ENCODE data around the gene CCL26. TPM values are rescaled to one million over a fixed set of nuclear protein-coding genes. Genes with fewer than 3 reads are reported as not detected.
A peak's percentile ranks its signal among the peaks of the same experiment; 100 is the strongest.

The CCL26 gene
- polyA plus RNA-seq, 2 of the 4 experiments (the other 2 are of a cell fraction) = 2.5 to 11.6 TPM

DNA sequence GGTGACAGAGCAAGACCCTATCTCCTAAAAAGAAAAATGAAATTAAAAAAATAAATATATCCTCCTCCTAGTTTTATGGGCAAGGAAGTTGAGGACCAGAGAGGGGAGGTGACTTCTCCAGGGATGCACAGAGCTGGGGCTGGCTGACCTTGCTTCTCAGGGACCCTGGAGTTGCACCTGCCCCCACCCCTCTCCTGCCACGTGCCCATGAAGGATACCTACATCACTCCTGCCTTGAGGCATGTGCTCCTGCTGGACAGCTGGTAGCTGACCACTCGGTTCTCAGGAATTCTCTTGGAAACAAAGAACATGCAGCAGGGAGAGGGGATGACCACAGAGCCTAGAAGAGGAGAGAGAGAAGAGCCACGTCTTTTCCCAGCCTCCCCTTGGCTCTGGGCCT, 41.1 kb upstream of the CCL26 start:
- ChIA-PET CTCF (interaction anchor here (2.5 kb wide), 1 partner anchor 50 kb away, joined by 7 read pairs; no protein-coding TSS in a partner anchor), POLR2A (no interaction called here)
- peaks cover 2% of the 10 kb centered on the region; the same call in 1 of the 3 replicates for H3K9me3 ChIP-seq
- DNase-seq (ENCODE audit: low read depth in 1 of 2, low spot score in 1 of 2) = no peak
- no peak overlapping the region for H3K27ac ChIP-seq
- TF ChIP-seq ZC3H11A (IDR thresholded peaks at IDR 0.05) (no peak), TFCP2L1 (CRISPR knock-in tag; IDR thresholded peaks at IDR 0.05) (no peak), CBX2 (IDR thresholded peaks at IDR 0.05; ENCODE audit: borderline replicate concordance, low read depth) (no peak), RAD21 (conservative IDR thresholded peaks at IDR 0.05 in 1 of 2, IDR thresholded peaks at IDR 0.05 in 1 of 2) (no peak)
- TF ChIP-seq, protein P1, sequence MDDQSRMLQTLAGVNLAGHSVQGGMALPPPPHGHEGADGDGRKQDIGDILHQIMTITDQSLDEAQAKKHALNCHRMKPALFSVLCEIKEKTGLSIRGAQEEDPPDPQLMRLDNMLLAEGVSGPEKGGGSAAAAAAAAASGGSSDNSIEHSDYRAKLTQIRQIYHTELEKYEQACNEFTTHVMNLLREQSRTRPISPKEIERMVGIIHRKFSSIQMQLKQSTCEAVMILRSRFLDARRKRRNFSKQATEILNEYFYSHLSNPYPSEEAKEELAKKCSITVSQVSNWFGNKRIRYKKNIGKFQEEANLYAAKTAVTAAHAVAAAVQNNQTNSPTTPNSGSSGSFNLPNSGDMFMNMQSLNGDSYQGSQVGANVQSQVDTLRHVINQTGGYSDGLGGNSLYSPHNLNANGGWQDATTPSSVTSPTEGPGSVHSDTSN (IDR thresholded peaks at IDR 0.05) = no peak
- TF ChIP-seq, protein P2, sequence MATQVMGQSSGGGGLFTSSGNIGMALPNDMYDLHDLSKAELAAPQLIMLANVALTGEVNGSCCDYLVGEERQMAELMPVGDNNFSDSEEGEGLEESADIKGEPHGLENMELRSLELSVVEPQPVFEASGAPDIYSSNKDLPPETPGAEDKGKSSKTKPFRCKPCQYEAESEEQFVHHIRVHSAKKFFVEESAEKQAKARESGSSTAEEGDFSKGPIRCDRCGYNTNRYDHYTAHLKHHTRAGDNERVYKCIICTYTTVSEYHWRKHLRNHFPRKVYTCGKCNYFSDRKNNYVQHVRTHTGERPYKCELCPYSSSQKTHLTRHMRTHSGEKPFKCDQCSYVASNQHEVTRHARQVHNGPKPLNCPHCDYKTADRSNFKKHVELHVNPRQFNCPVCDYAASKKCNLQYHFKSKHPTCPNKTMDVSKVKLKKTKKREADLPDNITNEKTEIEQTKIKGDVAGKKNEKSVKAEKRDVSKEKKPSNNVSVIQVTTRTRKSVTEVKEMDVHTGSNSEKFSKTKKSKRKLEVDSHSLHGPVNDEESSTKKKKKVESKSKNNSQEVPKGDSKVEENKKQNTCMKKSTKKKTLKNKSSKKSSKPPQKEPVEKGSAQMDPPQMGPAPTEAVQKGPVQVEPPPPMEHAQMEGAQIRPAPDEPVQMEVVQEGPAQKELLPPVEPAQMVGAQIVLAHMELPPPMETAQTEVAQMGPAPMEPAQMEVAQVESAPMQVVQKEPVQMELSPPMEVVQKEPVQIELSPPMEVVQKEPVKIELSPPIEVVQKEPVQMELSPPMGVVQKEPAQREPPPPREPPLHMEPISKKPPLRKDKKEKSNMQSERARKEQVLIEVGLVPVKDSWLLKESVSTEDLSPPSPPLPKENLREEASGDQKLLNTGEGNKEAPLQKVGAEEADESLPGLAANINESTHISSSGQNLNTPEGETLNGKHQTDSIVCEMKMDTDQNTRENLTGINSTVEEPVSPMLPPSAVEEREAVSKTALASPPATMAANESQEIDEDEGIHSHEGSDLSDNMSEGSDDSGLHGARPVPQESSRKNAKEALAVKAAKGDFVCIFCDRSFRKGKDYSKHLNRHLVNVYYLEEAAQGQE (IDR thresholded peaks at IDR 0.05) = no peak
- 15% methylated on average over 3 of the region's 3 CpGs for WGBS (ENCODE audit: missing lambda C conversion rate)
- H3K4me3 ChIP-seq = no peak overlapping the region
- H3K4me1 ChIP-seq = no peaks in the 10 kb centered on the region
- ATAC-seq = no peak
- FAIRE-seq = no peak
- H3K4me2 ChIP-seq = no peak overlapping the region

DNA sequence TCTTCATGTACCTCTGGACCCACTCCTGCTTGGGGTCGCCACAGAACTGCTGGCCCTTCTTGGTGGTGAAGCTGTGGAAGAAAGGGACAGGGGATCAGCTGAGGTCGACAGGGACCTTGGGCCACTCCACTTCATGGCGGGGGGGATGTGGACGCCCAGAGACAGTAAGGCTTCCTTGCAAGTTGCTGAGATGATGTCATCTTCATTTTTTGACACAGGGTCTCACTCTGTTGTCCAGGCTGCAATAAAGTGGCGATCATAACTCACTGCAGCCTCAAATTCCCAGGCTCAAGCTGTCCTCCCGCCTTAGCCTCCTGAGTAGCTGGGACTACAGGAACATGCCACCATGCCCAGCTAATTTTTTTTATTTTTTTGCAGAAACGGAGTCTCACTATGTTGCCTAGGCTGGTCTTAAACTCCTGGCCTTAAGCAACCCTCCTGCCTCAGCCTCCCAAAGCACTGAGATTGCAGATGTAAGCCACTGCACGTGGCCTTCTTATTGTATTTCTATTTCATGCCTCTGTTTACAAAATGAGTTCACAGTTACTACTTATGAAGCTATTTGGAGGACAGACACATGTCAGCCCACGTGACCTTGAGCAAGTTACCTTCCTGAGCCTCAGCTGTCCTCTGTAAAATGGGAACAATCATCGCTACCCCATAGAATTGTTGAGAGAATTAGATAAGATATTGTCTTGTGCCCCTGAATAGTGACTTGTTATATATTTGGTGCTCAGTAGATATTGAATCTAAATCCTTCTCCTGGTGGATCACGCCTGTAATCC, 40.1 kb upstream of the CCL26 start:
- H3K27ac ChIP-seq = no peak overlapping the region
- CTCF ChIA-PET = interaction anchor here (0.6 to 2.5 kb wide), 5 partner anchors 20 to 55 kb away, joined by 3 to 7 read pairs (median 3); no protein-coding TSS in a partner anchor
- H3K4me1 ChIP-seq = no peaks in the 10 kb centered on the region
- H3K4me2 ChIP-seq = no peak overlapping the region
- no peak for FAIRE-seq
- 75% methylated on average over 11 of the region's 11 CpGs for WGBS (ENCODE audit: missing lambda C conversion rate)
- TF ChIP-seq, protein P3, sequence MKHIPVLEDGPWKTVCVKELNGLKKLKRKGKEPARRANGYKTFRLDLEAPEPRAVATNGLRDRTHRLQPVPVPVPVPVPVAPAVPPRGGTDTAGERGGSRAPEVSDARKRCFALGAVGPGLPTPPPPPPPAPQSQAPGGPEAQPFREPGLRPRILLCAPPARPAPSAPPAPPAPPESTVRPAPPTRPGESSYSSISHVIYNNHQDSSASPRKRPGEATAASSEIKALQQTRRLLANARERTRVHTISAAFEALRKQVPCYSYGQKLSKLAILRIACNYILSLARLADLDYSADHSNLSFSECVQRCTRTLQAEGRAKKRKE (CRISPR knock-in tag; IDR thresholded peaks at IDR 0.05; ENCODE audit: low read depth) = no peak
- TF ChIP-seq, protein P4, sequence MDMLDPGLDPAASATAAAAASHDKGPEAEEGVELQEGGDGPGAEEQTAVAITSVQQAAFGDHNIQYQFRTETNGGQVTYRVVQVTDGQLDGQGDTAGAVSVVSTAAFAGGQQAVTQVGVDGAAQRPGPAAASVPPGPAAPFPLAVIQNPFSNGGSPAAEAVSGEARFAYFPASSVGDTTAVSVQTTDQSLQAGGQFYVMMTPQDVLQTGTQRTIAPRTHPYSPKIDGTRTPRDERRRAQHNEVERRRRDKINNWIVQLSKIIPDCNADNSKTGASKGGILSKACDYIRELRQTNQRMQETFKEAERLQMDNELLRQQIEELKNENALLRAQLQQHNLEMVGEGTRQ (IDR thresholded peaks at IDR 0.05) = peak; percentile 30; the same call in 1 of the 2 replicates
- no peak for DNase-seq (ENCODE audit: low read depth in 1 of 2, low spot score in 1 of 2)
- POLR2A ChIA-PET = interaction anchor here (0.9 kb wide), 1 partner anchor 16 kb away, joined by 3 read pairs; no protein-coding TSS in a partner anchor
- ATAC-seq = no peak
- no peak overlapping the region for H3K4me3 ChIP-seq
- H3K9me3 ChIP-seq = peaks cover 10% of the 10 kb centered on the region

DNA sequence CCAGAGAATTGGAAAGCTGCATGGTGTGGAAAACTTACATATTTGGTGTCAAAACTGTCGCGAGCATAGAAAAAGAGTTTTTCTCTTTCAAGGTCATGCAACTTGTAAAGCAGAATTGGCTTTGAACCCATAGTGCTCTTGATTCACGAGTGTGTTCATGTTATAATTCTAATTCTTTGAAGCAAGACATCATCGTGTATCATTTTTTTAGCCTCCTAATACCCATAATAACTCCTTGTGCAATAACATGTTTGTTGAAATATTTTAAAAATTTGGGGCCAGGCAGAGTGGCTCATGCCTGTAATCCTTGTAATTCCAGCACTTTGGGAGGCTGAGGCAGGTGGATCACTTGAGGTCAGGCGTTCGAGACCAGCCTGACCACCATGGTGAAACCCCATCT, 37.4 kb upstream of the CCL26 start:
- WGBS (ENCODE audit: missing lambda C conversion rate) = 79% methylated on average over 6 of the region's 6 CpGs
- CTCF ChIA-PET = no interaction called here
- no peak for ATAC-seq
- no peak overlapping the region for H3K4me2 ChIP-seq
- TF ChIP-seq MAZ (IDR thresholded peaks at IDR 0.05; ENCODE audit: borderline replicate concordance, low read depth, low read length) (no peak), NR3C1 (IDR thresholded peaks at IDR 0.05) (no peak), CEBPB (IDR thresholded peaks at IDR 0.05) (no peak), RCOR1 (IDR thresholded peaks at IDR 0.05; ENCODE audit: low read depth, low read length) (no peak), TP53 (CRISPR knock-in tag; IDR thresholded peaks at IDR 0.05) (no peak), KDM1A (IDR thresholded peaks at IDR 0.05; ENCODE audit: low read depth) (no peak), SREBF2 (IDR thresholded peaks at IDR 0.05) (no peak), CBX8 (IDR thresholded peaks at IDR 0.05) (no peak), FOXS1 (CRISPR knock-in tag; IDR thresholded peaks at IDR 0.05) (no peak), NPAS2 (CRISPR knock-in tag; IDR thresholded peaks at IDR 0.05; ENCODE audit: borderline replicate concordance) (no peak), TFCP2L1 (CRISPR knock-in tag; IDR thresholded peaks at IDR 0.05) (no peak)
- TF ChIP-seq, protein P5, sequence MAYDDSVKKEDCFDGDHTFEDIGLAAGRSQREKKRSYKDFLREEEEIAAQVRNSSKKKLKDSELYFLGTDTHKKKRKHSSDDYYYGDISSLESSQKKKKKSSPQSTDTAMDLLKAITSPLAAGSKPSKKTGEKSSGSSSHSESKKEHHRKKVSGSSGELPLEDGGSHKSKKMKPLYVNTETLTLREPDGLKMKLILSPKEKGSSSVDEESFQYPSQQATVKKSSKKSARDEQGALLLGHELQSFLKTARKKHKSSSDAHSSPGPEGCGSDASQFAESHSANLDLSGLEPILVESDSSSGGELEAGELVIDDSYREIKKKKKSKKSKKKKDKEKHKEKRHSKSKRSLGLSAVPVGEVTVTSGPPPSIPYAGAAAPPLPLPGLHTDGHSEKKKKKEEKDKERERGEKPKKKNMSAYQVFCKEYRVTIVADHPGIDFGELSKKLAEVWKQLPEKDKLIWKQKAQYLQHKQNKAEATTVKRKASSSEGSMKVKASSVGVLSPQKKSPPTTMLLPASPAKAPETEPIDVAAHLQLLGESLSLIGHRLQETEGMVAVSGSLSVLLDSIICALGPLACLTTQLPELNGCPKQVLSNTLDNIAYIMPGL (CRISPR knock-in tag; IDR thresholded peaks at IDR 0.05; ENCODE audit: borderline replicate concordance) = no peak
- TF ChIP-seq, protein P6, sequence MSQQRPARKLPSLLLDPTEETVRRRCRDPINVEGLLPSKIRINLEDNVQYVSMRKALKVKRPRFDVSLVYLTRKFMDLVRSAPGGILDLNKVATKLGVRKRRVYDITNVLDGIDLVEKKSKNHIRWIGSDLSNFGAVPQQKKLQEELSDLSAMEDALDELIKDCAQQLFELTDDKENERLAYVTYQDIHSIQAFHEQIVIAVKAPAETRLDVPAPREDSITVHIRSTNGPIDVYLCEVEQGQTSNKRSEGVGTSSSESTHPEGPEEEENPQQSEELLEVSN (IDR thresholded peaks at IDR 0.05; ENCODE audit: borderline replicate concordance, low read depth) = no peak
- TF ChIP-seq, protein P4 (IDR thresholded peaks at IDR 0.05) = no peak
- H3K4me1 ChIP-seq = no peaks in the 10 kb centered on the region
- no peak for DNase-seq (ENCODE audit: low read depth in 1 of 2, low spot score in 1 of 2)
- H3K9me3 ChIP-seq = peaks cover 24% of the 10 kb centered on the region
- FAIRE-seq = no peak
- POLR2A ChIA-PET = no interaction called here
- H3K27ac ChIP-seq = no peak overlapping the region
- H3K4me3 ChIP-seq = no peak overlapping the region
